Measurements from ENCODE around the gene GMPS. TPM values are rescaled to one million over a fixed set of nuclear protein-coding genes. Genes with fewer than 3 reads are reported as not detected.
"Not testable (repeated sequence)": the region's sequence is repeated elsewhere in the genome, so short reads cannot be mapped to it uniquely, and the experiment has no call there.

GMPS gene
- total RNA-seq, 1 experiment from 2014 or later = 128 TPM

DNA sequence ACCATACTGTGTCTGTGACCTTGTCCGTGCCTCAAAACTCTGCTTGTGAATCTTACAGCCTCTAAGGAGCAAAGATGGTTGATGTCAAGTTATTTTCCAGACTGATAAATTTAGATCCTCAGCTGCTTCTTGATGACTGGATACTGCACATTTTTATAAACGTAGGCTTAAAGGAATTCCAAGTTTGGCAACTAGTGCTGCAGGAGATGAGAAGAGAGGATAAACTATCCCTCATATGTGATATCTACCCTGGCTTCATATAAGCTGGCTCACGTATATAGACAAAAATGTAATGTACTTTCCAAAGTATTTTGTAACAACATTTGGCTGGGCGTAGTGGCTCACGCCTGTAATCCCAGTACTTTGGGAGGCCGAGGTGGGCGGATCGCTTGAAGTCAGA, 89.6 kb downstream of the GMPS start:
- CTCF ChIA-PET = no interaction called here
- BruUV-seq (replicated peaks) = no TSS peak
- TF ChIP-seq, protein P1, sequence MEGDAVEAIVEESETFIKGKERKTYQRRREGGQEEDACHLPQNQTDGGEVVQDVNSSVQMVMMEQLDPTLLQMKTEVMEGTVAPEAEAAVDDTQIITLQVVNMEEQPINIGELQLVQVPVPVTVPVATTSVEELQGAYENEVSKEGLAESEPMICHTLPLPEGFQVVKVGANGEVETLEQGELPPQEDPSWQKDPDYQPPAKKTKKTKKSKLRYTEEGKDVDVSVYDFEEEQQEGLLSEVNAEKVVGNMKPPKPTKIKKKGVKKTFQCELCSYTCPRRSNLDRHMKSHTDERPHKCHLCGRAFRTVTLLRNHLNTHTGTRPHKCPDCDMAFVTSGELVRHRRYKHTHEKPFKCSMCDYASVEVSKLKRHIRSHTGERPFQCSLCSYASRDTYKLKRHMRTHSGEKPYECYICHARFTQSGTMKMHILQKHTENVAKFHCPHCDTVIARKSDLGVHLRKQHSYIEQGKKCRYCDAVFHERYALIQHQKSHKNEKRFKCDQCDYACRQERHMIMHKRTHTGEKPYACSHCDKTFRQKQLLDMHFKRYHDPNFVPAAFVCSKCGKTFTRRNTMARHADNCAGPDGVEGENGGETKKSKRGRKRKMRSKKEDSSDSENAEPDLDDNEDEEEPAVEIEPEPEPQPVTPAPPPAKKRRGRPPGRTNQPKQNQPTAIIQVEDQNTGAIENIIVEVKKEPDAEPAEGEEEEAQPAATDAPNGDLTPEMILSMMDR (IDR thresholded peaks at IDR 0.05; ENCODE audit: unreplicated experiment) = no peak
- DNase-seq (ENCODE audit: unreplicated experiment) = no peak
- H3K27me3 Mint-ChIP-seq (ENCODE audit: insufficient read depth, unreplicated experiment) = no peaks in the 10 kb centered on the region
- peaks cover 5% of the 10 kb centered on the region for H3K9me3 Mint-ChIP-seq (ENCODE audit: unreplicated experiment)
- intact Hi-C loops (cut with micrococcal nuclease) = no loop called here
- POLR2A ChIA-PET = no interaction called here
- no peak overlapping the region for H3K4me3 Mint-ChIP-seq (ENCODE audit: unreplicated experiment)
- no peak overlapping the region for H3K27ac Mint-ChIP-seq (ENCODE audit: low read depth, unreplicated experiment)
- no peaks in the 10 kb centered on the region for H3K4me1 Mint-ChIP-seq (ENCODE audit: insufficient read depth, unreplicated experiment)
- H3K36me3 Mint-ChIP-seq (ENCODE audit: insufficient read depth, unreplicated experiment) = no peaks in the 10 kb centered on the region

DNA sequence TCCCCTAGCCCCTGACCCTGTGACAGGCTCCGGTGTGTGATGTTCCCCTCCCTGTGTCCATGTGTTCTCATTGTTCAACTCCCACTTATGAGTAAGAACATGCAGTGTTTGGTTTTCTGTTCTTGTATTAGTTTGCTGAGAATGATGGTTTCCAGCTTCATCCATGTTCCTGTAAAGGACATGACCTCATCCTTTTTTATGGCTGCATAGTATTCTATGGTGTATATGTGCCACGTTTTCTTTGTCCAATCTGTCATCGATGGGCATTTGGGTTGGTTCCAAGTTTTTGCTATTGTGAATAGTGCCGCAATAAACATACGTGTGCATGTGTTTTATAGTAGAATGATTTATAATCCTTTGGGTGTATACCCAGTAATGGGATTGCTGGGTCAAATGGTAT, 90.6 kb downstream of the GMPS start:
- DNase-seq (ENCODE audit: unreplicated experiment); POLR2A ChIA-PET; H3K36me3 Mint-ChIP-seq (ENCODE audit: insufficient read depth, unreplicated experiment); H3K4me3 Mint-ChIP-seq (ENCODE audit: unreplicated experiment); H3K27me3 Mint-ChIP-seq (ENCODE audit: insufficient read depth, unreplicated experiment); H3K27ac Mint-ChIP-seq (ENCODE audit: low read depth, unreplicated experiment); H3K9me3 Mint-ChIP-seq (ENCODE audit: unreplicated experiment); H3K4me1 Mint-ChIP-seq (ENCODE audit: insufficient read depth, unreplicated experiment); intact Hi-C loops (cut with micrococcal nuclease); BruUV-seq (replicated peaks): not testable (repeated sequence)
- CTCF ChIA-PET = interaction anchor here (0.6 to 1.1 kb wide), 3 partner anchors 26 to 1254 kb away, joined by 3 to 5 read pairs (median 4); no protein-coding TSS in a partner anchor

DNA sequence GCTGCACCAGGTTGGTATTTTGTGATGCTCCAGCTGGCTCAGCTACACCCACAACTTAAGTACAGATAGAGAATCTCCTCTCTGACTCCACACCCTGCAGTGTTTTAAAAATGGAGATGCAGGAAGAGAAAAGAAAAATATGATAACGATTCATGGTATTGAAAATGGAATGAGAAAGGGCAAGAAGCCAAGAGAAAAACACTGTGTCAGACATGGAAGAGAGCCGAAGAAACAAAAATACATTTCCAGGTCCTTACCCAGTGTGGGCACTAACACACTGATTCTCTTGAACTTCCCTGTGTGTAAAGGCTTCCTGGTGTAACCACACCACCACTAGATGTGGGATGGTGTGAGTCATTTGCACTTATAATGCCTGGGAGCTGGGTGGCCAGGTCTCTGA, 93.1 kb downstream of the GMPS start:
- no peak for DNase-seq (ENCODE audit: unreplicated experiment)
- Mint-ChIP-seq H3K9me3 (ENCODE audit: unreplicated experiment) (peaks cover 5% of the 10 kb centered on the region), H3K27me3 (ENCODE audit: insufficient read depth, unreplicated experiment) (no peaks in the 10 kb centered on the region), H3K36me3 (ENCODE audit: insufficient read depth, unreplicated experiment) (no peaks in the 10 kb centered on the region), H3K4me1 (ENCODE audit: insufficient read depth, unreplicated experiment) (no peaks in the 10 kb centered on the region), H3K27ac (ENCODE audit: low read depth, unreplicated experiment) (no peak overlapping the region), H3K4me3 (ENCODE audit: unreplicated experiment) (no peak overlapping the region)
- intact Hi-C loops (cut with micrococcal nuclease) = no loop called here
- BruUV-seq (replicated peaks) = no TSS peak
- POLR2A ChIA-PET = interaction anchor here (0.6 to 0.7 kb wide), 2 partner anchors 8 to 70 kb away, joined by 3 read pairs; no protein-coding TSS in a partner anchor
- TF ChIP-seq, protein P1 (IDR thresholded peaks at IDR 0.05; ENCODE audit: unreplicated experiment) = no peak
- CTCF ChIA-PET = no interaction called here

DNA sequence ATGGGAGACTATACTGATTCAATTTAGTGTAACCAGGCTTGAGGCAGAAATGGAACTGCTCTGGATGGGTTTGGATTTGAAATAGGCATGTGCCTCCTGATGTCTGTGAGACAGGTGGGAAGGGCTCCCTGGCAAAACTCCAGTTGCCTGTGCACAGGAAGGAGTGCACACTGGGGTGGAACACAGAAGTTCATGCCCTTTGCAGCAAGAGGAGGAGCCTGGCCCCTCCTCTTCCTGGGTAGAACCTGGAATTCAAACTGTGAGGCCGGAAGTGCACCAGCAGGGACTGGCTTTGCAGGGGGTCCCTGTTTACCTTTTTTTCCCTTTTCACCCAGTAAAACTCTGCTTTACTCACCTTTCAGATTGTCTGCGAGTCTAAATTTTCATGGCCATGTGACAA, 99.9 kb downstream of the GMPS start:
- DNase-seq (ENCODE audit: unreplicated experiment) = no peak
- no peaks in the 10 kb centered on the region for H3K4me1 Mint-ChIP-seq (ENCODE audit: insufficient read depth, unreplicated experiment)
- intact Hi-C loops (cut with micrococcal nuclease) = no loop called here
- CTCF ChIA-PET = interaction anchor here (0.7 to 1.3 kb wide), 2 partner anchors 8 to 134 kb away, joined by 3 read pairs; no protein-coding TSS in a partner anchor
- no peaks in the 10 kb centered on the region for H3K9me3 Mint-ChIP-seq (ENCODE audit: unreplicated experiment)
- no peak overlapping the region for H3K27ac Mint-ChIP-seq (ENCODE audit: low read depth, unreplicated experiment)
- POLR2A ChIA-PET = no interaction called here
- BruUV-seq (replicated peaks) = no TSS peak
- H3K36me3 Mint-ChIP-seq (ENCODE audit: insufficient read depth, unreplicated experiment) = no peaks in the 10 kb centered on the region
- H3K4me3 Mint-ChIP-seq (ENCODE audit: unreplicated experiment) = no peak overlapping the region
- TF ChIP-seq, protein P1 (IDR thresholded peaks at IDR 0.05; ENCODE audit: unreplicated experiment) = no peak
- H3K27me3 Mint-ChIP-seq (ENCODE audit: insufficient read depth, unreplicated experiment) = no peaks in the 10 kb centered on the region

Measured in MCF 10A (cell line).